HepG2 (cell line): ENCODE results near the gene PAM16. TPM values are rescaled to one million over a fixed set of nuclear protein-coding genes. Genes with fewer than 3 reads are reported as not detected.

Experiments used
- EED ChIP-seq: sonication (generic); formaldehyde crosslinking; IDR thresholded peaks from 2 replicates; pipeline ENCODE4 v1.5.0; 2020; ENCODE audit warnings: mild to moderate bottlenecking, missing genetic modification reagents
- GLI4 ChIP-seq: sonication (generic); formaldehyde crosslinking; IDR thresholded peaks from 2 replicates; pipeline ENCODE4 v1.5.1; 2020; ENCODE audit warnings: missing genetic modification reagents, mild to moderate bottlenecking, moderate library complexity, borderline replicate concordance
- HES4 ChIP-seq: sonication (generic); formaldehyde crosslinking; IDR thresholded peaks from 2 replicates; pipeline ENCODE4 v1.9.0; 2021; ENCODE audit warnings: mild to moderate bottlenecking, missing genetic modification reagents, borderline replicate concordance
- IRX3 ChIP-seq: sonication (generic); formaldehyde crosslinking; IDR thresholded peaks from 2 replicates; pipeline ENCODE4 v1.8.1; 2023; ENCODE audit warnings: mild to moderate bottlenecking, low read depth, missing genetic modification reagents, borderline replicate concordance
- PHF21A ChIP-seq: sonication (generic); formaldehyde crosslinking; IDR thresholded peaks from 2 replicates; pipeline ENCODE4 v1.5.0; 2020; ENCODE audit warnings: mild to moderate bottlenecking, missing genetic modification reagents
- PLRG1 ChIP-seq: fragments of 450-650 bp; conservative IDR thresholded peaks from 2 replicates; pipeline ENCODE4 v1.6.1; 2016
- ZNF501 ChIP-seq: sonication (generic); formaldehyde crosslinking; IDR thresholded peaks from 2 replicates; pipeline ENCODE4 v1.5.1; 2020; ENCODE audit warnings: mild to moderate bottlenecking, moderate library complexity, missing genetic modification reagents
- ZNF878 ChIP-seq: sonication (generic); formaldehyde crosslinking; IDR thresholded peaks from 2 replicates; pipeline ENCODE4 v1.8.1; 2023; ENCODE audit warnings: mild to moderate bottlenecking, missing genetic modification reagents, moderate library complexity
- polyA plus RNA-seq, 8 experiments: library from polyadenylated mRNA; depleted of rRNA in 3 of 8; stranded (reverse) in 7 of 8; unstranded in 1 of 8; fragments of >200 nt; fragmentation: Illumina TruSeq in 4 of 8; extraction: Trizol in 4 of 8; gene quantifications; 2 replicates each; pipeline versions ENCODE4 v1.2.1 to v1.2.3, GENCODE V29; 2011 to 2016; ENCODE audit warnings: low read depth in 4 of 8, missing spikeins in 1 of 8, mixed read lengths in 1 of 8; ENCODE audit not compliant: insufficient read depth in 1 of 8
- total RNA-seq, 5 experiments: library from RNA; depleted of rRNA; stranded (reverse); fragments of >200 nt; fragmentation: Illumina TruSeq; extraction: Trizol; gene quantifications; 2 replicates each; pipeline ENCODE4 v1.2.3, GENCODE V29; 2016; ENCODE audit warnings: low read depth in 1 of 5
- TF ChIP-seq, protein P1 (sequence below): sonication (generic); formaldehyde crosslinking; IDR thresholded peaks from 2 replicates; pipeline ENCODE4 v1.8.1; 2022; ENCODE audit warnings: low read depth, mild to moderate bottlenecking, missing genetic modification reagents
- TF ChIP-seq, protein P2 (sequence below): sonication (generic); formaldehyde crosslinking; IDR thresholded peaks from 2 replicates; pipeline ENCODE4 v1.8.1; 2023; ENCODE audit warnings: missing genetic modification reagents, mild to moderate bottlenecking, borderline replicate concordance
- TF ChIP-seq, protein P3 (sequence below): sonication (generic); formaldehyde crosslinking; conservative IDR thresholded peaks from 2 replicates; pipeline ENCODE4 v1.8.0; 2022; ENCODE audit warnings: mild to moderate bottlenecking, moderate library complexity, missing genetic modification reagents
- TF ChIP-seq, protein P4 (sequence below): sonication (generic); formaldehyde crosslinking; IDR thresholded peaks from 2 replicates; pipeline ENCODE4 v1.5.1; 2020; ENCODE audit warnings: mild to moderate bottlenecking, missing genetic modification reagents, moderate library complexity
- TF ChIP-seq, protein P5 (sequence below): sonication (generic); formaldehyde crosslinking; IDR thresholded peaks from 2 replicates; pipeline ENCODE4 v1.5.0; 2020; ENCODE audit warnings: missing genetic modification reagents
- TF ChIP-seq, protein P6 (sequence below): sonication (generic); formaldehyde crosslinking; IDR thresholded peaks from 2 replicates; pipeline ENCODE4 v1.8.1; 2023; ENCODE audit warnings: mild to moderate bottlenecking, missing genetic modification reagents
- TF ChIP-seq, protein P7 (sequence below): sonication (generic); formaldehyde crosslinking; conservative IDR thresholded peaks from 2 replicates; pipeline ENCODE4 v1.8.1; 2023; ENCODE audit warnings: missing genetic modification reagents

PAM16 gene
- total and polyA plus RNA-seq, 2 of the 13 experiments (the other 11 are each of a cell fraction or from before 2014, with no cell fraction given): 51.5 to 51.8 TPM

DNA sequence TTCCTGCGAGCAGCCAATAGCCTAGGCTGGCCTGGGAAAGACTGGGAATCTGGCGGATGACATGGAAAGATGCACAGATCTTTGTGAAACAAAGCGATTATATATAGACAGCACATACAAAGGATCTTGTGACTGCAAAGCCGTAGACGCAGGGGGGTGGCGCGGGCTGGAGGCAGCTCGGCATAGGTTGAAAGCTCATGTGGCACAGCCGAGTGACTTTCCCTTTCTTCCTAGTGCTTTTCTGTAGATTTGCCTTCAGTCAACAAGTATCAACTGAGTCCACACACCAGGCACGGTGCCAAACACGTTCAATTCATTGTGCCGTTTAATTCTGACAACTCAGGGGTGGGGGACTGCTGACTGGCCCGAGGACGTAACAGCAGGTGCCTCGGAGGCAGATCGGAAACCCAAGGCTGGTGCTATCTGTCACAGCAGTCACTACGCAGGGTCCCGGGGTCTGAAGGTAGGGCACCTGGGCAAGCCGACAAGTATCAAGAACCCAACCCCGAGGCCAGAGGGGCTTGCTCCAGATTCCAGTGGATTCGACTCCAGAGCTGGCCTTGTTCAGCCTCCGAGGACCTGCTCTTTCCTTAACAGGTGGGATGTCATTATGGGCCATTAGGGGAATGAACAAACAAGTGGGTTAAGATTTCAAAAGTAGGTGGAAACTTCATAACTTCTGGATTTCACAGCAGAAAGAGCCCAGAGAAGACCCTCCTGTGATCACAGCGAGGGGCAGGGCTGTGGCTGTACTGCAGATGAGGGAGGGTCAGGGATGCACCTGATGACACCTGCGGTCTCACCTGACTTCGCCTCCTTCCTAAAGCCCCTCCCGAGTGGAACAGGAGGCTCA lies 5.9 kb downstream of the PAM16 start (continued):
- TF ChIP-seq, protein P1, sequence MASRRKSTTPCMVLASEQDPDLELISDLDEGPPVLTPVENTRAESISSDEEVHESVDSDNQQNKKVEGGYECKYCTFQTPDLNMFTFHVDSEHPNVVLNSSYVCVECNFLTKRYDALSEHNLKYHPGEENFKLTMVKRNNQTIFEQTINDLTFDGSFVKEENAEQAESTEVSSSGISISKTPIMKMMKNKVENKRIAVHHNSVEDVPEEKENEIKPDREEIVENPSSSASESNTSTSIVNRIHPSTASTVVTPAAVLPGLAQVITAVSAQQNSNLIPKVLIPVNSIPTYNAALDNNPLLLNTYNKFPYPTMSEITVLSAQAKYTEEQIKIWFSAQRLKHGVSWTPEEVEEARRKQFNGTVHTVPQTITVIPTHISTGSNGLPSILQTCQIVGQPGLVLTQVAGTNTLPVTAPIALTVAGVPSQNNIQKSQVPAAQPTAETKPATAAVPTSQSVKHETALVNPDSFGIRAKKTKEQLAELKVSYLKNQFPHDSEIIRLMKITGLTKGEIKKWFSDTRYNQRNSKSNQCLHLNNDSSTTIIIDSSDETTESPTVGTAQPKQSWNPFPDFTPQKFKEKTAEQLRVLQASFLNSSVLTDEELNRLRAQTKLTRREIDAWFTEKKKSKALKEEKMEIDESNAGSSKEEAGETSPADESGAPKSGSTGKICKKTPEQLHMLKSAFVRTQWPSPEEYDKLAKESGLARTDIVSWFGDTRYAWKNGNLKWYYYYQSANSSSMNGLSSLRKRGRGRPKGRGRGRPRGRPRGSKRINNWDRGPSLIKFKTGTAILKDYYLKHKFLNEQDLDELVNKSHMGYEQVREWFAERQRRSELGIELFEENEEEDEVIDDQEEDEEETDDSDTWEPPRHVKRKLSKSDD (CRISPR knock-in tag): peak; percentile 46; the same call in 1 of the 2 replicates
- TF ChIP-seq HES4 (CRISPR knock-in tag) (no peak), IRX3 (no peak), PLRG1 (no peak), PHF21A (CRISPR knock-in tag) (peak; percentile 10; the same call in 1 of the 2 replicates), ZNF878 (0 out of 2 replicates have a peak, but pooled peaks have one; percentile 46), EED (CRISPR knock-in tag) (no peak), GLI4 (CRISPR knock-in tag) (0 out of 2 replicates have a peak, but pooled peaks have one; percentile 69), ZNF501 (CRISPR knock-in tag) (peak; percentile 48; the same call in 1 of the 2 replicates)
- TF ChIP-seq, protein P2, sequence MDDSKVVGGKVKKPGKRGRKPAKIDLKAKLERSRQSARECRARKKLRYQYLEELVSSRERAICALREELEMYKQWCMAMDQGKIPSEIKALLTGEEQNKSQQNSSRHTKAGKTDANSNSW (CRISPR knock-in tag): no peak
- TF ChIP-seq, protein P3, sequence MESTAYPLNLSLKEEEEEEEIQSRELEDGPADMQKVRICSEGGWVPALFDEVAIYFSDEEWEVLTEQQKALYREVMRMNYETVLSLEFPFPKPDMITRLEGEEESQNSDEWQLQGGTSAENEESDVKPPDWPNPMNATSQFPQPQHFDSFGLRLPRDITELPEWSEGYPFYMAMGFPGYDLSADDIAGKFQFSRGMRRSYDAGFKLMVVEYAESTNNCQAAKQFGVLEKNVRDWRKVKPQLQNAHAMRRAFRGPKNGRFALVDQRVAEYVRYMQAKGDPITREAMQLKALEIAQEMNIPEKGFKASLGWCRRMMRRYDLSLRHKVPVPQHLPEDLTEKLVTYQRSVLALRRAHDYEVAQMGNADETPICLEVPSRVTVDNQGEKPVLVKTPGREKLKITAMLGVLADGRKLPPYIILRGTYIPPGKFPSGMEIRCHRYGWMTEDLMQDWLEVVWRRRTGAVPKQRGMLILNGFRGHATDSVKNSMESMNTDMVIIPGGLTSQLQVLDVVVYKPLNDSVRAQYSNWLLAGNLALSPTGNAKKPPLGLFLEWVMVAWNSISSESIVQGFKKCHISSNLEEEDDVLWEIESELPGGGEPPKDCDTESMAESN (CRISPR knock-in tag): no peak
- TF ChIP-seq, protein P4, sequence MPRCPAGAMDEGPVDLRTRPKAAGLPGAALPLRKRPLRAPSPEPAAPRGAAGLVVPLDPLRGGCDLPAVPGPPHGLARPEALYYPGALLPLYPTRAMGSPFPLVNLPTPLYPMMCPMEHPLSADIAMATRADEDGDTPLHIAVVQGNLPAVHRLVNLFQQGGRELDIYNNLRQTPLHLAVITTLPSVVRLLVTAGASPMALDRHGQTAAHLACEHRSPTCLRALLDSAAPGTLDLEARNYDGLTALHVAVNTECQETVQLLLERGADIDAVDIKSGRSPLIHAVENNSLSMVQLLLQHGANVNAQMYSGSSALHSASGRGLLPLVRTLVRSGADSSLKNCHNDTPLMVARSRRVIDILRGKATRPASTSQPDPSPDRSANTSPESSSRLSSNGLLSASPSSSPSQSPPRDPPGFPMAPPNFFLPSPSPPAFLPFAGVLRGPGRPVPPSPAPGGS (CRISPR knock-in tag): no peak; the same call in 1 of the 2 replicates
- TF ChIP-seq, protein P5, sequence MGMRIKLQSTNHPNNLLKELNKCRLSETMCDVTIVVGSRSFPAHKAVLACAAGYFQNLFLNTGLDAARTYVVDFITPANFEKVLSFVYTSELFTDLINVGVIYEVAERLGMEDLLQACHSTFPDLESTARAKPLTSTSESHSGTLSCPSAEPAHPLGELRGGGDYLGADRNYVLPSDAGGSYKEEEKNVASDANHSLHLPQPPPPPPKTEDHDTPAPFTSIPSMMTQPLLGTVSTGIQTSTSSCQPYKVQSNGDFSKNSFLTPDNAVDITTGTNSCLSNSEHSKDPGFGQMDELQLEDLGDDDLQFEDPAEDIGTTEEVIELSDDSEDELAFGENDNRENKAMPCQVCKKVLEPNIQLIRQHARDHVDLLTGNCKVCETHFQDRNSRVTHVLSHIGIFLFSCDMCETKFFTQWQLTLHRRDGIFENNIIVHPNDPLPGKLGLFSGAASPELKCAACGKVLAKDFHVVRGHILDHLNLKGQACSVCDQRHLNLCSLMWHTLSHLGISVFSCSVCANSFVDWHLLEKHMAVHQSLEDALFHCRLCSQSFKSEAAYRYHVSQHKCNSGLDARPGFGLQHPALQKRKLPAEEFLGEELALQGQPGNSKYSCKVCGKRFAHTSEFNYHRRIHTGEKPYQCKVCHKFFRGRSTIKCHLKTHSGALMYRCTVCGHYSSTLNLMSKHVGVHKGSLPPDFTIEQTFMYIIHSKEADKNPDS (CRISPR knock-in tag): no peak
- TF ChIP-seq, protein P6, sequence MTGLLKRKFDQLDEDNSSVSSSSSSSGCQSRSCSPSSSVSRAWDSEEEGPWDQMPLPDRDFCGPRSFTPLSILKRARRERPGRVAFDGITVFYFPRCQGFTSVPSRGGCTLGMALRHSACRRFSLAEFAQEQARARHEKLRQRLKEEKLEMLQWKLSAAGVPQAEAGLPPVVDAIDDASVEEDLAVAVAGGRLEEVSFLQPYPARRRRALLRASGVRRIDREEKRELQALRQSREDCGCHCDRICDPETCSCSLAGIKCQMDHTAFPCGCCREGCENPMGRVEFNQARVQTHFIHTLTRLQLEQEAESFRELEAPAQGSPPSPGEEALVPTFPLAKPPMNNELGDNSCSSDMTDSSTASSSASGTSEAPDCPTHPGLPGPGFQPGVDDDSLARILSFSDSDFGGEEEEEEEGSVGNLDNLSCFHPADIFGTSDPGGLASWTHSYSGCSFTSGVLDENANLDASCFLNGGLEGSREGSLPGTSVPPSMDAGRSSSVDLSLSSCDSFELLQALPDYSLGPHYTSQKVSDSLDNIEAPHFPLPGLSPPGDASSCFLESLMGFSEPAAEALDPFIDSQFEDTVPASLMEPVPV (CRISPR knock-in tag): 0 out of 2 replicates have a peak, but pooled peaks have one; percentile 17
- TF ChIP-seq, protein P7, sequence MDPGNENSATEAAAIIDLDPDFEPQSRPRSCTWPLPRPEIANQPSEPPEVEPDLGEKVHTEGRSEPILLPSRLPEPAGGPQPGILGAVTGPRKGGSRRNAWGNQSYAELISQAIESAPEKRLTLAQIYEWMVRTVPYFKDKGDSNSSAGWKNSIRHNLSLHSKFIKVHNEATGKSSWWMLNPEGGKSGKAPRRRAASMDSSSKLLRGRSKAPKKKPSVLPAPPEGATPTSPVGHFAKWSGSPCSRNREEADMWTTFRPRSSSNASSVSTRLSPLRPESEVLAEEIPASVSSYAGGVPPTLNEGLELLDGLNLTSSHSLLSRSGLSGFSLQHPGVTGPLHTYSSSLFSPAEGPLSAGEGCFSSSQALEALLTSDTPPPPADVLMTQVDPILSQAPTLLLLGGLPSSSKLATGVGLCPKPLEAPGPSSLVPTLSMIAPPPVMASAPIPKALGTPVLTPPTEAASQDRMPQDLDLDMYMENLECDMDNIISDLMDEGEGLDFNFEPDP (CRISPR knock-in tag): 0 out of 2 replicates have a peak, but pooled peaks have one; percentile 44
